Upper lobe of right lung (tissue), 1 donor: ENCODE measurements around the gene AMFR. TPM values are rescaled to one million over a fixed set of nuclear protein-coding genes. Genes with fewer than 3 reads are reported as not detected.

Source experiments
- ATAC-seq: fragments of 200-7000 bp; cut with Tn5 transposase; one replicate; pipeline ENCODE4 v1.9.1; 2020; ENCODE audit warnings: mild to moderate bottlenecking, moderate library complexity
- DNase-seq: peaks from one replicate; pipeline ENCODE4 v3.0.0-alpha.2; 2020
- H3K27ac ChIP-seq: fragments of 200-600 bp; one replicate; pipeline ENCODE4 v1.8.0; 2022
- H3K27me3 ChIP-seq: fragments of 200-600 bp; one replicate; pipeline ENCODE4 v1.8.0; 2022; ENCODE audit warnings: mild to moderate bottlenecking
- H3K36me3 ChIP-seq: fragments of 200-600 bp; one replicate; pipeline ENCODE4 v1.8.0; 2022
- H3K4me1 ChIP-seq: fragments of 200-600 bp; one replicate; pipeline ENCODE4 v1.8.0; 2022
- H3K4me3 ChIP-seq: fragments of 200-600 bp; one replicate; pipeline ENCODE4 v1.8.0; 2022; ENCODE audit warnings: mild to moderate bottlenecking
- H3K9me3 ChIP-seq: fragments of 200-600 bp; one replicate; pipeline ENCODE4 v1.8.0; 2022
- intact Hi-C: fragments of 100-400 bp; cut with DNase I; formaldehyde crosslinking; loops from one replicate; pipeline ENCODE4 v1.11.0; 2022
- total RNA-seq: library from RNA; stranded (reverse); fragmentation: NEBNext Ultra II Directional; extraction: Animal tissue kit (Norgen Biotek cat#: 25700); gene quantifications from one replicate; pipeline ENCODE4 v1.2.1, GENCODE V29; 2021
- TF ChIP-seq, protein P1 (sequence below): fragments of 200-600 bp; IDR thresholded peaks from one replicate; pipeline ENCODE4 v1.8.0; 2022; ENCODE audit warnings: antibody characterized with exemption
- donor health status: DM: no; HTN: yes; CAD: no; lungs with severe emphysema.

Gene AMFR
- total RNA-seq, 1 donor from 2014 or later, result 89.8 TPM

GRCh38 chr16:56463153-56463552 is 37.8 kb upstream of the AMFR start:
- H3K4me1 ChIP-seq, result peaks cover 3% of the 10 kb centered on the region
- peaks cover 95% of the 10 kb centered on the region for H3K36me3 ChIP-seq
- no peaks in the 10 kb centered on the region for H3K27me3 ChIP-seq
- no peak for ATAC-seq
- H3K9me3 ChIP-seq, result no peaks in the 10 kb centered on the region
- H3K4me3 ChIP-seq, result no peak overlapping the region
- H3K27ac ChIP-seq, result no peak overlapping the region
- intact Hi-C loops, result no loop called here
- DNase-seq, result no peak
- TF ChIP-seq, protein P1, sequence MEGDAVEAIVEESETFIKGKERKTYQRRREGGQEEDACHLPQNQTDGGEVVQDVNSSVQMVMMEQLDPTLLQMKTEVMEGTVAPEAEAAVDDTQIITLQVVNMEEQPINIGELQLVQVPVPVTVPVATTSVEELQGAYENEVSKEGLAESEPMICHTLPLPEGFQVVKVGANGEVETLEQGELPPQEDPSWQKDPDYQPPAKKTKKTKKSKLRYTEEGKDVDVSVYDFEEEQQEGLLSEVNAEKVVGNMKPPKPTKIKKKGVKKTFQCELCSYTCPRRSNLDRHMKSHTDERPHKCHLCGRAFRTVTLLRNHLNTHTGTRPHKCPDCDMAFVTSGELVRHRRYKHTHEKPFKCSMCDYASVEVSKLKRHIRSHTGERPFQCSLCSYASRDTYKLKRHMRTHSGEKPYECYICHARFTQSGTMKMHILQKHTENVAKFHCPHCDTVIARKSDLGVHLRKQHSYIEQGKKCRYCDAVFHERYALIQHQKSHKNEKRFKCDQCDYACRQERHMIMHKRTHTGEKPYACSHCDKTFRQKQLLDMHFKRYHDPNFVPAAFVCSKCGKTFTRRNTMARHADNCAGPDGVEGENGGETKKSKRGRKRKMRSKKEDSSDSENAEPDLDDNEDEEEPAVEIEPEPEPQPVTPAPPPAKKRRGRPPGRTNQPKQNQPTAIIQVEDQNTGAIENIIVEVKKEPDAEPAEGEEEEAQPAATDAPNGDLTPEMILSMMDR, result no peak

DNA sequence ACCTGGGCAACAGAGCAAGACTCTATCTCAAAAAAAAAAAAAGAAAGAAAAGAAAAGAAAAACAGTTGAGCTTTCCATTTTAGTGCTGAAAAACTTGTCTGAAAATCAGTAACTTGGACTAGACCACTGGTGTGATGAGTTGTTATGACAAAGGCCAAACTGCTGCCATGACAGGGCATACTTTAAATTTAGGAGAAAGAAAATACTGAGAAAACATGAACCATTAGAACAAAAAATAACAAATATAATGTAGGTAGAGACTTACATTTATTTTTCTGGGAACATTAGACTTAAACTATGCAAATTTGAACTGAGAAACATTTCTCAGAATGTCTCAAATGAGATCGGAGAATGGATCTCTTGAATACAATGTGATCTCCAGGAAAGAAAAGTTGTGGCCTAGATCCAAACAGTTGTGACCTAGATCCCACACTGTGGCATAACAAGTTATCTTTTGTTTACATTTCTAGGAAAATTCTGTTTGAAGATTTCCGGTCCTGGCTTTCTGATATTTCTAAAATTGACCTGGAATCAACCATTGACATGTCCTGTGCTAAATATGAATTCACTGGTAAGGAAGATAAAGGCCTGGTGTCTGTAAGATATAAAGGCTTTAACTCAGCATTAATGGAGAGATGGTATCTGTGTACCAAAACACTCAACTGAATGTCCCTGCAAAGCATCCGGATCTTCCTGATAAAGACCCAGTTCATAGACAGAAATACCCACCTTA is 36.9 kb upstream of the AMFR start:
- Histone ChIP-seq H3K36me3 (peaks cover 95% of the 10 kb centered on the region), H3K27me3 (no peaks in the 10 kb centered on the region), H3K4me1 (peaks cover 3% of the 10 kb centered on the region), H3K4me3 (no peak overlapping the region), H3K9me3 (no peaks in the 10 kb centered on the region), H3K27ac (no peak overlapping the region)
- intact Hi-C loops, result no loop called here
- no peak for ATAC-seq
- no peak for DNase-seq
- TF ChIP-seq, protein P1, result no peak

DNA sequence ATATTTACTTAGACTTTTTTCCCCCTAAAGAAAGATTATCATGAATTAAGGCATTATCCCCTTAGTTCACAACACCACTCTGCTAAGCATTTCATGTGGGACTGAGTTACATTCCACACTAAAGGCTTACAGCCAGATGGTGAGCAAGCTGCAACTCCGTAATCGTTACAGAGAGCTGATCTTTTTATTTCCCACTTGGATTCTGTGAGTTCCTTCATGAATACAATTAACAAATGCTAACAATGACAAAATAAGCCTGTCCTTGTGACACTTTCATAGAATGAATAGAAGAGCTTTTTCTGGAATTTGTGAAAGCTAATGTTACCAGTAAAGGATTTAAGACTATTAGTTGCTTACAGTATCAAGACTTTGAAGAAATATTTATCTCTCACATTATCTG is 34.8 kb upstream of the AMFR start:
- ATAC-seq (no peak), DNase-seq (no peak)
- Histone ChIP-seq H3K27ac (no peak overlapping the region), H3K4me3 (no peak overlapping the region), H3K9me3 (no peaks in the 10 kb centered on the region), H3K4me1 (peaks cover 3% of the 10 kb centered on the region), H3K27me3 (no peaks in the 10 kb centered on the region), H3K36me3 (peaks cover 94% of the 10 kb centered on the region)
- TF ChIP-seq, protein P1, result no peak
- intact Hi-C loops, result no loop called here

- TF ChIP-seq, protein P1, result no peak
- Histone ChIP-seq H3K4me3 (no peak overlapping the region), H3K27me3 (no peaks in the 10 kb centered on the region), H3K27ac (no peak overlapping the region), H3K9me3 (no peaks in the 10 kb centered on the region), H3K36me3 (peaks cover 95% of the 10 kb centered on the region), H3K4me1 (peaks cover 3% of the 10 kb centered on the region)
- no peak for DNase-seq
- intact Hi-C loops, result no loop called here
- ATAC-seq, result no peak
Measured at GRCh38 chr16:56457927-56458470, 32.7 kb upstream of the AMFR start.

DNA sequence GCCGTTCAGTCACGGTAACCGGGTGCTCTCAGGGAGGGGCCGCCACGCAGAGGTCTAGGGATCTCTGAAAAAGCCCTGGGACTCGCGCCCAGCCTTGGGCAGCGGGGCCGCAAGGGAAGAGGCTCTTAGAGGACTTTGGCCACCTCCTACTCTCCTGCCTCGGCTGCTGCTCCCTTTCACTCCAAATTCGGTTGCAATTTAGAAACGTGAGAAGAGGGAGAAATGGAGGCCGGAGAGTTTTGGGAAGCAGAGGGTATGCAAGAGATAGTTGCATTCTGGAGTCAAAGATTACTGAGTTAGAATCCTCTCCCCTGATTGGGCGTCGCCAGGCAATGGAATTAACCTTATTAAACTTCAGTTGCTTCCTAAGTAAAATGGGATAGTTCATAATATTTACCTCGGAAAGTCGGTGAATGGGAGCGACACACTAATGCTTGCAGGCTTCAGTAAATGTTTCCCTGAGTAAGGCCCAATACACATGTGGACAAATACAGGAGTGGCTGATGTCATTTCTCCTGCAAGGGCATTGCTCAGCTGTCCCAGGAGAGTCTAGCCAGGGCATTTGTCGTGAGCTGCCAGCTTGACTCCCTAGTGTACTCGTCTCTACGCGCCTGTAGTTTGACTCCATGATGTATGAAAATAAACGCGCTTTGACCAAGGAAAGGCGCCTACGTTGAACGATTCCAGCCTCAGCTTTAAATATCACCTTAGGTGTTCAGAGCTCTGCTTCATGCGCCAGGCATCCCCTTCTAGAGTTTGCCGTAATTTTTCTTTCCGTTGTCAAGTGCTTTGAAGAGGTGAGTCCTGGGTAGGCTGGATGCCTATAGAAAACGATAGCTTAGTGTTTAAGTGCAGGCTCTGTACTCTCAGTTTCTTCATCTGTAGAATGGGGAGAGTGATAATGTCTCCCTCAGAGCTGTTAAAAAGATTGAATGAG is 26.7 kb upstream of the AMFR start:
- no peaks in the 10 kb centered on the region for H3K27me3 ChIP-seq
- H3K27ac ChIP-seq, result peak overlapping the region; percentile 84
- intact Hi-C loops, result no loop called here
- H3K4me1 ChIP-seq, result peaks cover 27% of the 10 kb centered on the region
- peak overlapping the region; percentile 82 for H3K4me3 ChIP-seq
- TF ChIP-seq, protein P1, result no peak
- H3K9me3 ChIP-seq, result no peaks in the 10 kb centered on the region
- peaks cover 39% of the 10 kb centered on the region for H3K36me3 ChIP-seq
- DNase-seq, result no peak
- peak; percentile 64 for ATAC-seq
